SK-N-SH treated with all-trans-retinoic acid at 6 μM for 48 hours (cell line): ENCODE data around the gene DAAM2.

Source experiments
- ATAC-seq: fragments of 200-7000 bp; cut with Tn5 transposase; 3 replicates; pipeline ENCODE4 v1.9.1; 2020; ENCODE audit warnings: mild to moderate bottlenecking, moderate library complexity
- ARNTL ChIP-seq: fragments of 450-650 bp; formaldehyde crosslinking; IDR thresholded peaks from 2 replicates; pipeline ENCODE4 v1.5.0; 2020; ENCODE audit warnings: low read depth, mild to moderate bottlenecking, moderate library complexity, borderline replicate concordance
- ISL1 ChIP-seq: fragments of 250-450 bp; sonication (Bioruptor Pico); IDR thresholded peaks from 2 replicates; pipeline ENCODE4 v2.1.2; 2022; ENCODE audit warnings: mild to moderate bottlenecking, moderate library complexity
- OSR1 ChIP-seq: fragments of 250-450 bp; sonication (Bioruptor Pico); IDR thresholded peaks from 2 replicates; pipeline ENCODE4 v1.8.0; 2022; ENCODE audit warnings: moderate library complexity, mild to moderate bottlenecking, inconsistent platforms
- PPARA ChIP-seq: fragments of 250-450 bp; sonication (Bioruptor Pico); IDR thresholded peaks from 2 replicates; pipeline ENCODE4 v1.5.0; 2020; ENCODE audit warnings: mild to moderate bottlenecking, borderline replicate concordance
- RARB ChIP-seq: fragments of 250-450 bp; sonication (Bioruptor Pico); IDR thresholded peaks from 2 replicates; pipeline ENCODE4 v1.8.0; 2021; ENCODE audit warnings: mild to moderate bottlenecking, moderate library complexity
- TCF4 ChIP-seq: fragments of 250-450 bp; sonication (Bioruptor Pico); IDR thresholded peaks from 2 replicates; pipeline ENCODE4 v1.8.0; 2021; ENCODE audit warnings: mild to moderate bottlenecking, moderate library complexity, borderline replicate concordance
- TOX ChIP-seq: fragments of 250-450 bp; sonication (Bioruptor Pico); IDR thresholded peaks from 2 replicates; pipeline ENCODE4 v1.8.0; 2021; ENCODE audit warnings: mild to moderate bottlenecking, moderate library complexity, borderline replicate concordance
- ZC3H10 ChIP-seq: fragments of 250-450 bp; sonication (Bioruptor Pico); IDR thresholded peaks from 2 replicates; pipeline ENCODE4 v1.5.1; 2021; ENCODE audit warnings: mild to moderate bottlenecking, moderate library complexity
- ZFP3 ChIP-seq: fragments of 250-450 bp; sonication (Bioruptor Pico); IDR thresholded peaks from 2 replicates; pipeline ENCODE4 v1.5.0; 2020; ENCODE audit warnings: mild to moderate bottlenecking, moderate library complexity
- ZFP30 ChIP-seq: fragments of 450-650 bp; formaldehyde crosslinking; IDR thresholded peaks from 2 replicates; pipeline ENCODE4 v1.5.0; 2022; ENCODE audit warnings: mild to moderate bottlenecking, moderate library complexity
- ZNF565 ChIP-seq: fragments of 450-650 bp; formaldehyde crosslinking; conservative IDR thresholded peaks from 2 replicates; pipeline ENCODE4 v1.5.0; 2020; ENCODE audit warnings: low read depth, mild to moderate bottlenecking, moderate library complexity
- TF ChIP-seq, protein P1 (sequence below): fragments of 250-450 bp; sonication (Bioruptor Pico); IDR thresholded peaks from 2 replicates; pipeline ENCODE4 v1.5.1; 2020; ENCODE audit warnings: low read depth, mild to moderate bottlenecking, moderate library complexity
- TF ChIP-seq, protein P2 (sequence below): fragments of 250-450 bp; sonication (Bioruptor Pico); IDR thresholded peaks from 2 replicates; pipeline ENCODE4 v1.5.0; 2020; ENCODE audit warnings: mild to moderate bottlenecking, moderate library complexity
- TF ChIP-seq, protein P3 (sequence below): fragments of 250-450 bp; sonication (Bioruptor Pico); IDR thresholded peaks from 2 replicates; pipeline ENCODE4 v1.8.0; 2020; ENCODE audit warnings: mild to moderate bottlenecking, moderate library complexity, borderline replicate concordance
- TF ChIP-seq, protein P4 (sequence below): fragments of 250-450 bp; sonication (Bioruptor Pico); IDR thresholded peaks from 2 replicates; pipeline ENCODE4 v1.5.1; 2021; ENCODE audit warnings: mild to moderate bottlenecking, moderate library complexity

DAAM2 gene

DNA sequence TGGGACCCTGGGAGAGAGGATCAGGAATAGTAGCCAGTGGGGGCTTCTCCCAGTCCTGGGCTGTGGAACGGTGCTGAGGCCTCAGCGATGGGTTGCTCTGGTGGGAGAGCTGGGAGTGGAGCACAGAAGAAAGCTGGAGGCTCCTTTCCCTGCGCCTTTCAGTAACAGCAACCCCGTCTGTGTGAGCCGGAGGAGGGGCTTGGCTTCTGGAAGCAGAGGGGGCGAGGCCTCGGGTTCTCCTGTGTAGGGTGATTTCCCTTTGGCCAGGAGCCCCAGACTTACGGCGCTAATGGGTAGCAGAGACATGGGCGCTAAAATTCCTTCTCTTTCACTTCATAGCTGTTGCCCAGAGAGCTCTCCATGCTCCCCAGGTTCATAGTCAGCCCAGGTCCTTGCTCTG, 55.0 kb downstream of the DAAM2 start:
- TF ChIP-seq ZFP30 (no peak), OSR1 (CRISPR knock-in tag) (no peak), ZNF565 (CRISPR knock-in tag) (no peak), PPARA (no peak), TCF4 (CRISPR knock-in tag) (no peak)
- TF ChIP-seq, protein P1, sequence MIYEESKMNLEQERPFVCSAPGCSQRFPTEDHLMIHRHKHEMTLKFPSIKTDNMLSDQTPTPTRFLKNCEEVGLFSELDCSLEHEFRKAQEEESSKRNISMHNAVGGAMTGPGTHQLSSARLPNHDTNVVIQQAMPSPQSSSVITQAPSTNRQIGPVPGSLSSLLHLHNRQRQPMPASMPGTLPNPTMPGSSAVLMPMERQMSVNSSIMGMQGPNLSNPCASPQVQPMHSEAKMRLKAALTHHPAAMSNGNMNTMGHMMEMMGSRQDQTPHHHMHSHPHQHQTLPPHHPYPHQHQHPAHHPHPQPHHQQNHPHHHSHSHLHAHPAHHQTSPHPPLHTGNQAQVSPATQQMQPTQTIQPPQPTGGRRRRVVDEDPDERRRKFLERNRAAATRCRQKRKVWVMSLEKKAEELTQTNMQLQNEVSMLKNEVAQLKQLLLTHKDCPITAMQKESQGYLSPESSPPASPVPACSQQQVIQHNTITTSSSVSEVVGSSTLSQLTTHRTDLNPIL (CRISPR knock-in tag): no peak
- TF ChIP-seq, protein P2, sequence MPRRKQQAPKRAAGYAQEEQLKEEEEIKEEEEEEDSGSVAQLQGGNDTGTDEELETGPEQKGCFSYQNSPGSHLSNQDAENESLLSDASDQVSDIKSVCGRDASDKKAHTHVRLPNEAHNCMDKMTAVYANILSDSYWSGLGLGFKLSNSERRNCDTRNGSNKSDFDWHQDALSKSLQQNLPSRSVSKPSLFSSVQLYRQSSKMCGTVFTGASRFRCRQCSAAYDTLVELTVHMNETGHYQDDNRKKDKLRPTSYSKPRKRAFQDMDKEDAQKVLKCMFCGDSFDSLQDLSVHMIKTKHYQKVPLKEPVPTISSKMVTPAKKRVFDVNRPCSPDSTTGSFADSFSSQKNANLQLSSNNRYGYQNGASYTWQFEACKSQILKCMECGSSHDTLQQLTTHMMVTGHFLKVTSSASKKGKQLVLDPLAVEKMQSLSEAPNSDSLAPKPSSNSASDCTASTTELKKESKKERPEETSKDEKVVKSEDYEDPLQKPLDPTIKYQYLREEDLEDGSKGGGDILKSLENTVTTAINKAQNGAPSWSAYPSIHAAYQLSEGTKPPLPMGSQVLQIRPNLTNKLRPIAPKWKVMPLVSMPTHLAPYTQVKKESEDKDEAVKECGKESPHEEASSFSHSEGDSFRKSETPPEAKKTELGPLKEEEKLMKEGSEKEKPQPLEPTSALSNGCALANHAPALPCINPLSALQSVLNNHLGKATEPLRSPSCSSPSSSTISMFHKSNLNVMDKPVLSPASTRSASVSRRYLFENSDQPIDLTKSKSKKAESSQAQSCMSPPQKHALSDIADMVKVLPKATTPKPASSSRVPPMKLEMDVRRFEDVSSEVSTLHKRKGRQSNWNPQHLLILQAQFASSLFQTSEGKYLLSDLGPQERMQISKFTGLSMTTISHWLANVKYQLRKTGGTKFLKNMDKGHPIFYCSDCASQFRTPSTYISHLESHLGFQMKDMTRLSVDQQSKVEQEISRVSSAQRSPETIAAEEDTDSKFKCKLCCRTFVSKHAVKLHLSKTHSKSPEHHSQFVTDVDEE (CRISPR knock-in tag): no peak
- ATAC-seq: no peak

DNA sequence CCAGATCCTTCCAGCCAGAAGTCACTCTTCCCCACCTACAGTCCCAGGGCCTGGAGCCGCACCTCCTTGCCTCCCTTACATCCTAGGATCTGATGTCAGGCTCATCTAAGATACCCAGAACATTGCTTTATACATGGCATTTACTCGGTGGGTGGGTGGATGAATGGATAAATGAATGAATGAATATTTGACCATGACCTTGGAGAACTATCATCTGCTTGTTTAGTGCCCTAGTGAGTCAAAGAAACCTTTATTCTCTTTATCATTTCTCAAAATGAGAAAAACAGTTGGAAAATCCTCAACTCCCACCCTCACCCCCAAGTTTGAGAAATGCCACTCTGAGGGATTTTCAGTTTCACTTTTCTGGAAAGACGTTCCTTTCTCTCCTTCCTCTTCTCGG, 56.0 kb downstream of the DAAM2 start:
- TF ChIP-seq ZC3H10 (CRISPR knock-in tag) (no peak), PPARA (no peak), ARNTL (CRISPR knock-in tag) (no peak), TOX (CRISPR knock-in tag) (no peak), ZNF565 (CRISPR knock-in tag) (no peak), ZFP30 (no peak), ISL1 (no peak), RARB (no peak), ZFP3 (CRISPR knock-in tag) (no peak)
- TF ChIP-seq, protein P1 (CRISPR knock-in tag): no peak
- TF ChIP-seq, protein P2 (CRISPR knock-in tag): no peak
- TF ChIP-seq, protein P3, sequence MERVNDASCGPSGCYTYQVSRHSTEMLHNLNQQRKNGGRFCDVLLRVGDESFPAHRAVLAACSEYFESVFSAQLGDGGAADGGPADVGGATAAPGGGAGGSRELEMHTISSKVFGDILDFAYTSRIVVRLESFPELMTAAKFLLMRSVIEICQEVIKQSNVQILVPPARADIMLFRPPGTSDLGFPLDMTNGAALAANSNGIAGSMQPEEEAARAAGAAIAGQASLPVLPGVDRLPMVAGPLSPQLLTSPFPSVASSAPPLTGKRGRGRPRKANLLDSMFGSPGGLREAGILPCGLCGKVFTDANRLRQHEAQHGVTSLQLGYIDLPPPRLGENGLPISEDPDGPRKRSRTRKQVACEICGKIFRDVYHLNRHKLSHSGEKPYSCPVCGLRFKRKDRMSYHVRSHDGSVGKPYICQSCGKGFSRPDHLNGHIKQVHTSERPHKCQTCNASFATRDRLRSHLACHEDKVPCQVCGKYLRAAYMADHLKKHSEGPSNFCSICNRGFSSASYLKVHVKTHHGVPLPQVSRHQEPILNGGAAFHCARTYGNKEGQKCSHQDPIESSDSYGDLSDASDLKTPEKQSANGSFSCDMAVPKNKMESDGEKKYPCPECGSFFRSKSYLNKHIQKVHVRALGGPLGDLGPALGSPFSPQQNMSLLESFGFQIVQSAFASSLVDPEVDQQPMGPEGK (CRISPR knock-in tag): no peak
- TF ChIP-seq, protein P4, sequence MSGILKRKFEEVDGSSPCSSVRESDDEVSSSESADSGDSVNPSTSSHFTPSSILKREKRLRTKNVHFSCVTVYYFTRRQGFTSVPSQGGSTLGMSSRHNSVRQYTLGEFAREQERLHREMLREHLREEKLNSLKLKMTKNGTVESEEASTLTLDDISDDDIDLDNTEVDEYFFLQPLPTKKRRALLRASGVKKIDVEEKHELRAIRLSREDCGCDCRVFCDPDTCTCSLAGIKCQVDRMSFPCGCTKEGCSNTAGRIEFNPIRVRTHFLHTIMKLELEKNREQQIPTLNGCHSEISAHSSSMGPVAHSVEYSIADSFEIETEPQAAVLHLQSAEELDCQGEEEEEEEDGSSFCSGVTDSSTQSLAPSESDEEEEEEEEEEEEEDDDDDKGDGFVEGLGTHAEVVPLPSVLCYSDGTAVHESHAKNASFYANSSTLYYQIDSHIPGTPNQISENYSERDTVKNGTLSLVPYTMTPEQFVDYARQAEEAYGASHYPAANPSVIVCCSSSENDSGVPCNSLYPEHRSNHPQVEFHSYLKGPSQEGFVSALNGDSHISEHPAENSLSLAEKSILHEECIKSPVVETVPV (CRISPR knock-in tag): no peak
- ATAC-seq: no peak

DNA sequence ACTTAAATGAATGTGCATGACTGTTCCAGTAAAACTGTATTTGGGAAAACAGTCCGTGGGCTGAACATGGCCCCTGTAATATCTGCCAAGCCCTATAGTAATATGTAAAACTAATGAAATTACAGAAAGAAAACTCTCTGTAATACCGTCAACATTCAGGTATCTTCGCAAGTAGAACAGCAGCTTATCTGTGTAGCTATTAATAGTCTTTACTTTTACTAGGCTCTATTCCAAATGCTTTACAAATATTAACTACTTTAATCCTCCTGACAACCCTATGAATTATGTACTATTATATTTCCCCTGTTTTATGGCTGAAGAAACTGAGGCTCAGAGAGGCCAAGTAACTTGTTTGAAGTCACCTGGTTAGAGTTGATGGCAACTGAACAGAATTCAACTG, 57.1 kb downstream of the DAAM2 start:
- no peak for TF ChIP-seq OSR1 (CRISPR knock-in tag)
- no peak for TF ChIP-seq ZC3H10 (CRISPR knock-in tag)
- TF ChIP-seq, all 23 proteins: peak for 0
- no peak for ATAC-seq

DNA sequence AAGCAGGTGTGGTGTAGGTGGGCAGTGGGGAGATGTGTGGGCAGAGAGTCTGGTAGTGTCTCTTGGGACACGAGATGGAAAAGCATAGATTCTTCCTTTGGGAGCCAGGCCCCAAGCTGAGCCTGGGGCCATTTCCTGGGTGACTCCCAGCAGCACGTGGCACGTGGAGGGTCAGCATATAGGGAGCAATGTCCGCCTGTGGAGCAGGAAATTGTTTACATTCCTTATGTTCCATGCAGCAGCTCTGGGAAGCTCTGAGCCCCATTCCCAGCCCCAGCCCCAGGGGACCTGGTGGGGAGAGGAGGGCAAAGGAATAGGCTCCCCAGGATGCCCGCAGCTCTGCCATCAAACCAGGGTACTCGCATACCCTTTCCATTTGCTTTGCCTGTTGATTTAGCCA, 57.6 kb downstream of the DAAM2 start:
- TF ChIP-seq ARNTL (CRISPR knock-in tag) (no peak), ISL1 (no peak)
- no peak for ATAC-seq
